GM12874 (cell line): ENCODE data around the gene MAP4K1.

ENCODE experiments used
- TF ChIP-seq, protein P1 (sequence below): IDR thresholded peaks from 2 replicates; pipeline ENCODE4 v1.5.1; 2011; ENCODE audit warnings: low read depth, mild to moderate bottlenecking, control low read depth, low read length, moderate library complexity; ENCODE audit not compliant: insufficient read depth

MAP4K1 gene

GRCh38 chr19:38556521-38557174 lies 61.1 kb downstream of the MAP4K1 start:
- TF ChIP-seq, protein P1, sequence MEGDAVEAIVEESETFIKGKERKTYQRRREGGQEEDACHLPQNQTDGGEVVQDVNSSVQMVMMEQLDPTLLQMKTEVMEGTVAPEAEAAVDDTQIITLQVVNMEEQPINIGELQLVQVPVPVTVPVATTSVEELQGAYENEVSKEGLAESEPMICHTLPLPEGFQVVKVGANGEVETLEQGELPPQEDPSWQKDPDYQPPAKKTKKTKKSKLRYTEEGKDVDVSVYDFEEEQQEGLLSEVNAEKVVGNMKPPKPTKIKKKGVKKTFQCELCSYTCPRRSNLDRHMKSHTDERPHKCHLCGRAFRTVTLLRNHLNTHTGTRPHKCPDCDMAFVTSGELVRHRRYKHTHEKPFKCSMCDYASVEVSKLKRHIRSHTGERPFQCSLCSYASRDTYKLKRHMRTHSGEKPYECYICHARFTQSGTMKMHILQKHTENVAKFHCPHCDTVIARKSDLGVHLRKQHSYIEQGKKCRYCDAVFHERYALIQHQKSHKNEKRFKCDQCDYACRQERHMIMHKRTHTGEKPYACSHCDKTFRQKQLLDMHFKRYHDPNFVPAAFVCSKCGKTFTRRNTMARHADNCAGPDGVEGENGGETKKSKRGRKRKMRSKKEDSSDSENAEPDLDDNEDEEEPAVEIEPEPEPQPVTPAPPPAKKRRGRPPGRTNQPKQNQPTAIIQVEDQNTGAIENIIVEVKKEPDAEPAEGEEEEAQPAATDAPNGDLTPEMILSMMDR: peak; percentile 55

- TF ChIP-seq, protein P1: no peak
Observed at GRCh38 chr19:38555200-38555599, 62.6 kb downstream of the MAP4K1 start.

DNA sequence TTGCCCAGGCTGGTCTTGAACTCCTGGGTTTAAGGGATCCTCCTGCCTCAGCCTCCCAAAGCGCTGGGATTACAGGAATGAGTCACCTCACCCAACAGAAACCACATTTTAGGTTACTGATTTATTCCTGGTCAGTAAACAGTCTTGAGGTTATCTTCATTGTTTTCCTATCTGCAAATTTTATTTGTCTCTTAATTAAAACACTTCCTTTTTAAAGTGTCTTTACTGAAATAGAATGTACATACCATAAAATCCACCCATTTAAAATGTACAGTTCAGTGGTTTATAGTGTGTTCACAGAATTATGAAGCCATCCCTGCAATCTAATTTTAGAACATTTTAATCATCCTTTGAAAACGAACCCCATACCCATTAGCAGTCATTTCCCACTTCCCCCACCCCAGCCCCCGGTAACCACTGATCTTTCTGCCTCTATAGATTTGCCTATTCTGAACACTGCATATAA lies 63.0 kb downstream of the MAP4K1 start:
- TF ChIP-seq, protein P1: no peak

- TF ChIP-seq, protein P1: no peak
Observed at GRCh38 chr19:38551450-38551813, 66.3 kb downstream of the MAP4K1 start.

DNA sequence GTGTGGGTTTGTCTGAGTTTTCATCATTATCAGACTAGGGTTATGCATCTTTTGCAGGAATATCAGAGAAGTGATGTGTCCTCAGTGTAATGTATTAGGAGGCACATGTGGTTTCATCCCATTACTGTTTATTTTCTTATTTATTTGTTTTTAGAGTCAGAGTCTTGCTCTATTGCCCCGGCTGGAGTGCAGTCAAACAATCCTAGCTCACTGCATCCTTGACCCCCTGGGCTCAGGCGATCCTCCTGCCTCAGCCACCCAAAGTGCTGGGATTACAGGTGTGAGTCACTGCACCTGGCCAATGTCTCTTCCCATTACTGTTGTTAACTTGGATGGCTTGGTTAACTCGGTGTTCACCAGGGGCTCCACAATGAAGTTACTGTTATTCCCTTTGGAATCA lies 67.4 kb downstream of the MAP4K1 start:
- TF ChIP-seq, protein P1: no peak

DNA sequence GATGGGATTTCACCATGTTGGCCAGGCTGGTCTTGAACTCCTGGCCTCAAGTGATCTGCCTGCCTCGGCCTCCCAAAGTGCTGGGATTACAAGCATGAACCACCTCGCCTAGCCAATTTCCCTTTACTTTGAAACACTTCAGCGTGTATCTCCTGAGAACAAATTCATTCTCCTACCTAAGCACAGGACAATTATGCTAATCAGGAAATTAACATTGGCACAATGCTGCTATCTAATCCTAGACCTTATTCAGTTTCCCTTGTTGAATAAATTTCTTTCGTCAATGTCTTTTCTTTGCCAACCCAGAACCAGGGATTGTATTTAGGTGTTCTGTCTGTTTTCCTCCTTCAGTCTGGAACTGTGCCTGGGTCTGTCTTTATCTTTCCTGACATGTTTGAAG lies 67.8 kb downstream of the MAP4K1 start:
- TF ChIP-seq, protein P1: no peak

DNA sequence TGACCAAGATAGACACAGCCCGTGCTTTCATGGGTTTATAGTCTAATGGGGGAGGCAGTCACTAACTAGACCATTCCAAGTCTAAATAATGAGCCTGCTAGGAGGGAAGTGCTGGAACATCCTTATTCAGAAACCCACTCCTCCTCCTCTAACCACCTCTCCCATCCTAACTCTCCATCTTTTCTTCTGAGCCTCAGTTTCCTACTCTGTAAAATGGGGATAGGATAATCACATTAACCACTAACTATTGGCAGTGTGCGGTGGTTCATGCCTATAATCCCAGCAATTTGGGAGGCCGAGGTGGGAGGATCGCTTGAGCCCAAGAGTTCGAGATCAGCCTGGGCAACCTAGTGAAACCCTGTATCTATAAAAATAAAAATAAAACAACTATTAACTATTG lies 68.7 kb downstream of the MAP4K1 start:
- TF ChIP-seq, protein P1: no peak

- TF ChIP-seq, protein P1: no peak
Observed at GRCh38 chr19:38547421-38547820, 70.3 kb downstream of the MAP4K1 start.
